GM18870 (cell line): ENCODE results near the gene DHRS4L2.
"Not testable (repeated sequence)": the region's sequence is repeated elsewhere in the genome, so short reads cannot be mapped to it uniquely, and the experiment has no call there.

ENCODE experiments used
- ATAC-seq: cut with Tn5 transposase; IDR thresholded peaks from one replicate; pipeline ENCODE4 v1.9.1; 2021; ENCODE audit warnings: moderate library complexity; ENCODE audit not compliant: unreplicated experiment

The DHRS4L2 gene

DNA sequence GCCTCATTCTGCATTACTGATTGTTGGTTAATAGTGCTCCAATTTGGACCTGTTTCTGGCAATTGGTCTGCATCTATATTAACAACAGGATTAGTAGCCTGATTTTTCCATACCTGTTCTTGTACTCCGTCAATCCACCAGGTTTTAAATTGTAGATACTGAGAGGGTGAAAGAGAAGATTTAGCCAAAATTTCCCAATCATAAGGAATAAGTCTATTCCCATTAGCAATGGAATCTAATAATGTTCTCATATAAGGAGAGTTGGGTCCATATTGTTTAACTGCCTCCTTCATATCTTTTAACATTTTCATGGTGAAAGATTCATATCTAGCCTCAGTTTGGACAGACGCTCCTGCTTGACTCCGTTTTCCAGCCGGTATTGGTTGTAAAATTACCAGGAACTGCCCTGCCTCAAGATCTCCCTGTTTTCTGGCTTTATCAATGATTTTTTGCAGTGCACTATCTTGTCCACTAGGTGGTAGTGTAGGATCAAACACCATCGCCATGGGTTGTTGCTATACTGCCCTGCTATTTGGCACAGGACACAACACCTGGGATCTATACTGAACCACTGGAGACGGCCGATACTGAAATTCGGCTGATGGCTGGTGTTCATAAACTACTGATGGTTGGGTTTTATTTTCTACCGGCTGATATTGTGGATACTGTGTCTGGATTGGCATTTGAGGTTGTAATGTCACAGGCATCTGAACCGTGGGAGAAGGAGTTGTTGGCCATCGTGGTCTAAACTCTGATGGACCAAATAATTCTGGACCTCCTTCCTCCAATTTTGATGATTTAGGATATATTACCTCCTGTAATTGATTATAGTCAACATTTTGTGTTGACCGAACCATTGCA is 25.2 kb downstream of the DHRS4L2 start:
- ATAC-seq, result no peak

DNA sequence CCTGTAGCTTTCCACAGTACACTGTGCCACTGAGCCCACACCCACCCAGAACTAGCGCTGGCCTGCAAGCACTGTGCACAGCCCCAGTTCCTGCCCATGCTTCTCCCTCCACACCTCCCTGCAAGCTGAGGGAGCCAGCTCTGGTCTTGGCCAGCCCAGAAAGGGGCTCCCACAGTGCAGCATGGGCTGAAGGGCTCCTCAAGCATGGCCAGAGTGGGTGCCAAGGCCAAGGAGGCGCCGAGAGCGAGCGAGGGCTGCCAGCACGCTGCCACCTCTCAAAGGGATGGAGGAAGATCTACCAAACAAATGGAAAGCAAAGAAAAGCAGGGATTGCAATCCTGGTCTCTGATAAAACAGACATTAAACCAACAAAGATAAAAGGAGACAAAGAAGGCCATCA is 27.0 kb downstream of the DHRS4L2 start:
- ATAC-seq, result not testable (repeated sequence)

DNA sequence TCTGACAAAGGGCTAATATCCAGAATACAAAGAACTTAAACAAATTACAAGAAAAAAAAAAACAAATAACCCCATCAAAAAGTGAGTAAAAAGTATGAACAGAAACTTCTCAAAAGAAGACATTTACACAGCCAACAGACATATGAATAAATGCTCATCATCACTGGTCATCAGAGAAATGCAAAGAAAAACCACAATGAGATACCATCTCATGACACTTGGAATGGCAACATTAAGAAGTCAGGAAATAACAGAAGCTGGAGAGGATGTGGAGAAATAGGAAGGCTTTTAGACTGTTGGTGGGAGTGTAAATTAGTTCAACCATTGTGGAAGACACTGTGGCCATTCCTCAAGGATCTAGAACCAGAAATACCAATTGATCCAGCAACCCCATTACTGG is 30.2 kb downstream of the DHRS4L2 start:
- ATAC-seq, result not testable (repeated sequence)

DNA sequence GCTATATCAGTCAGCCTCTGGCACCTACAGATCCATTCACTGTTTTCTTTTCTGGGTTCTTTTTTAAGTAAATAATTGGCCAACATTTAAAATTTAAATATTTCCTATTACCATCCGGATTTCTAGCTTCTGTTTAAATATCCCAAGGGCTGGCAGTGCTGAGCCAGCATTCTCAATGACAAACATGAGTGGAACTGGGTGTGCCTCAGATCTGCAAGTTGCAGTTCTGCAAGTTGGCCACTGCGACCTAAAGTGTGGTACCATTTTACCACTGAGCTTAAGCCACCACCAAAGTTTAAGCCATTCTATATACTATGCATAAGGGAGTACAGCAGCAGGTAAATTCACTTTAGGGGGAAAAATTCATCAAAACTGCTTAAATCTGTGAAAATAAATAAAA is 31.2 kb downstream of the DHRS4L2 start:
- not testable (repeated sequence) for ATAC-seq

DNA sequence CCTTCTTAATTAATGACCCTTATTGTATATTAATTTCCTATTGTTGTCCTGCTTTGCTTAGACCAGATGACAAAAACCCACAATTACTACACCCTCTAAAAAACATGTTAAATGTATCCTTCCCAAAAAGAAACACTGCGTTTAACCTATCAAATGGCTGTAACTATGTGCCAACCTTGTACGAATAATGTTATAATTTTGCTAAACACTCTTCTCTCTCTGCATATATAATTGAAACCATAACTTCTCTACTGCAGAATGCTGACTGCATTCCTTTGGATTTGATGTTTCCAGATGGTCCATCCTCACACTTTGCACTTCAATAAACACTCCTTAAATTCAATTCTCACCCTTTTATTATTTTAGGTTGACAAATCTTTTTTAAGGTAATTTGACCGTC is 31.8 kb downstream of the DHRS4L2 start:
- ATAC-seq, result not testable (repeated sequence)

DNA sequence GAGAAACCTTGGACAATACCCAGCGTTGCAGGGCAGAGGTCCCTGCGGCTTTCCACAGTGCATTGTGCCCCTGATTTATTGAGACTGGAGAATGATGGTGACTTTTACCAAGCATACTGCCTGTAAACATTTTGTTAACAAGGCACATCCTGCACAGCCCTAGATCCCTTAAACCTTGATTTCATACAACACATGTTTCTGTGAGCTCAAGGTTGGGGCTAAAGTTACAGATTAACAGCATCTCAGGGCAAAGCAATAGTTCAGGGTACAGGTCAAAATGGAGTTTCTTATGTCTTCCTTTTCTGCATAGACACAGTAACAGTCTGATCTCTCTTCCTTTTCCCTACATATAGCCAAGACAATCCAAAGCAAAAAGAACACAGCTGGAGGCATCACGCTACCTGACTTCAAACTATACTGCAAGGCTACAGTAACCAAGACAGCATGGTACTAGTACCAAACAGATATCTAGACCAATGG is 36.2 kb downstream of the DHRS4L2 start:
- ATAC-seq, result not testable (repeated sequence)

DNA sequence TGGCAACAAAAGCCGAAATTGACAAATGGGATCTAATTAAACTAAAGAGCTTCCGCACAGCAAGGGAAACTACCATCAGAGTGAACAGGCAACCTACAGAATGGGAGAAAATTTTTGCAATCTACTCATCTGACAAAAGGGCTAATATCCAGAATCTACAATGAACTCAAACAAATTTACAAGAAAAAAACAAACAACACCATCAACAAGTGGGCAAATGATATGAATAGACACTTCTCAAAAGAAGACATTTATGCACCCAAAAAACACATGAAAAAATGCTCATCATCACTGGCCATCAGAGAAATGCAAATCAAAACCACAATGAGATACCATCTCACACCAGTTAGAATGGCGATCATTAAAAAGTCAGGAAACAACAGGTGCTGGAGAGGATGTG is 41.0 kb downstream of the DHRS4L2 start:
- not testable (repeated sequence) for ATAC-seq

DNA sequence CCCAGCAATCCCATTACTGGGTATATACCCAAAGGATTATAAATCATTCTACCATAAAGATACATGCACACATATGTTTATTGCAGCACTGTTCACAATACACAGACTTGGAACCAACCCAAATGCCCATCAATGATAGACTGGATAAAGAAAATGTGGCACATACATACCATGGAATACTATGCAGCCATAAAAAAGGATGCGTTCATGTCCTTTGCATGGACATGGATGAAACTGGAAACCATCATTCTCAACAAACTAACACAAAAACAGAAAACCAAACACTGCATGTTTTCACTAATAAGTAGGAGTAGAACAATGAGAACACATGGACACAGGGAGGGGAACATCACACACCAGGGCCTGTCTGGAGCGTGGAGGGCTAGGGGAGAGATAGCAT is 42.6 kb downstream of the DHRS4L2 start:
- ATAC-seq, result not testable (repeated sequence)

DNA sequence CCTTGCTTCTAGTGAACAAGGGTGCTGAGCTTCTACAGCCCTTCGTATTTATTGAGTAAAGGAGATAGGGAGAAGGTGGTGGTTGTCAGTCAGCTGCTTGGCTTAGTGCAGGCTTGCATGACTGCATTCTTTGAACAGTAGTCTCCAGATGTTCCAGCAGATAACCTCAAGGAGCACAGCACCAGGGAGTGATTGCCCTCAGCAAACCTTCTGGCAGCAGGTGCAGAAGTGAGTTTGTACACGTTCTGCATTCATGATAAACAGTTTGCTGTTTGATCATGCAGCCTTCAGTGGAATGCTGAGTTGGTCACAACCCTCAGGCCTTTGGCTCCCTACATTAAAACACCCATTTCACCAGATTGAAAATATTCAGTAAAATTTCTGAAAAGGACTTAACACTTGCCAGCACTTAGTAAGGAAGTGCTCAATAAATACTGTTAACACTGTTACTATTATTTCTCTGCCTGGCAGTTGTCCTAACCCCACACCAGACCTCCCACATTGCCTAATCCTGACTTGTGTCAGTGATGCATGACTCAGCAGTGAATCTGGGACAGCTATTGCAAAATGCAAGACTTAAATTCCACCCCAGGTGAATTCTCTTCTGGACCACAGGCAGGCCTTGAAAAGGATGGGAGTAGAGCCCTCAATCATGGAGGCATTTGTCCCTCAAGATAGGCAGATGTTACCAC is 44.1 kb downstream of the DHRS4L2 start:
- ATAC-seq, result no peak

DNA sequence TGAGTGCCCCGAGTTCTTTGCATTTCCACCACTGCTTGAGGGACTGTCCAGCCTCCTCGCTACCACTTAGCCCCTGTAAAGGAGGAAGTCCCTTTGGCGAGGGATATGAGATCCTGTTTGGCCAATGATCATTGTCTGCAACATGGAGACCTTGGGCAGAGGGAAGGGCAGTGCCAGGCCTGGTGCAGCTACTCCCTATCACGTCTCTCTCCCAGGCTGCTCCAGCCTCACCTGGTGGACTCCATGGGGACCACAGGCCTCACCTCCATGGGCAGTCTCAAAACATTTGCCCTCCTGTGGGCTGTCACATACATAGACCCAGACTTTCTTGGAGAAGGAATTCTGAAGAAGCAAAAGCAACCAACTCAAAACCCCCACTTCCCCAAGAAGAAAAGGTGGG is 47.0 kb downstream of the DHRS4L2 start:
- ATAC-seq, result not testable (repeated sequence)

DNA sequence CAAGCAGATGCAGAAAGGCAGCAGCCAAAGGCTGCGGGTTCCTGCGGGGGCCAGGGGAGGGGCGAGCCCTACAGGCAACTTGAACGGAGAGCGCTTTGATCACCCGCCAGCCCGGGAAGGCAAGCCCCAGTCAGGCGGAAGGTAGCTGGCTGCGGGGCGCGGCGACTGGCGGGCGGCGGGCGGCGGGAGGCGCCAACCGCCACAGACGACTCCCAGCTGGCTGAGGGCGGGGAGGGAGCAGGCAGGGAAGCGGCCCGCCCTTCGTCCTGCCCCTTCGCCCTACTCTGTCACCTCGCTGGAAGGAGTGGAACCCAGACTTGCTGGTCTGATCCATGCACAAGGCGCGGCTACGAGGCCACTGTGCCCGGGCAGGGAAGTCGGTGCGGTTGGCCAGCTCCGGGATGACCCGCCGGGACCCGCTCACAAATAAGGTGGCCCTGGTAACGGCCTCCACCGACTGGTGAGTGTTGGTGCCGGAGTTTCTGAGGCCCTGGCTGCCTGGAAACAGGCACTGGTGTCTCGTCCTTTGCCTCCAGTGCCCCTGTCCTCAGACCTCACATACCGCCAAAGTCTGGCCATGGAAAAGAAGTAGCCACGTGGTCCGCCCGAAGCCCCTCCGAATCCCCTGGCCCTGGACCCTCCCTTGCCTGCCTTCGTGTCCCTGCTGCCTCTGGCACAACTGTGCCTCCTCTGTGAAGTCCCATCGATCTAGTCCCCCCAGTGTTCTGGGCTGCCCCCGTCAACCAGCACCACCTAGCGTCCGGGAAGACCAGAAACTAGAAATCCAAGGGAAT is 47.6 kb downstream of the DHRS4L2 start:
- no peak for ATAC-seq

DNA sequence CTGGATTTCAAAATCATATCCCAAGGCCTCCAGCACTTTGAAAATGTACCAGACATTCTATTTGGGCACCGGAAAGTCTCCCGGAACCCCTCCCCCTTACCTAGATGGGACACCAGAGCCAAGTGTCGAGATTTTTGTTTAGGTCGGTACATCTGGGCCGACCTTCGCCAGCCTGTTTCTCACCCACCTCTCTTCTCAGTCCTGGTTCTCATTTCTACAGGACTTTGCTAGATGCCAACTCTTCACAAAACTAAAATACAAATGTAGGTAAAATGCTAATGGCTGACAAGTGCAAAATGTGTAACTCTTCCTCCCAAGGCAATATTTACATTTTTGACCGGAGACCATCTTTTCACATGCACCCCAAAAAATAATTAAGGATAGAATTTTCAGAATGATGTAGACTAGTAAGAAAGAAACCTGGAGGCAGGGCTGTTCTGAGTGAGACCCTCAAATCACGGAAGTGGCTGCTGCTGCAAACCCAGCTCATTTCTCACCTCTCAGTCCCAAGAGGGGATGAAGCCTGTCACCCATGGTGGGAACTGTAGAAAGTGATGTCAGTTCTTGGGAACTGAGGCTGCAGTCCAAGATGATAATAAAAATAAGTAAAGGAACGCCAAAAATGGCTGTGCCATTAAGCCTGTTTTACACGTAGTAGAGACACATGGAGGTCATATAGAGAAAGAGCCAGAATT is 48.4 kb downstream of the DHRS4L2 start:
- ATAC-seq, result not testable (repeated sequence)

DNA sequence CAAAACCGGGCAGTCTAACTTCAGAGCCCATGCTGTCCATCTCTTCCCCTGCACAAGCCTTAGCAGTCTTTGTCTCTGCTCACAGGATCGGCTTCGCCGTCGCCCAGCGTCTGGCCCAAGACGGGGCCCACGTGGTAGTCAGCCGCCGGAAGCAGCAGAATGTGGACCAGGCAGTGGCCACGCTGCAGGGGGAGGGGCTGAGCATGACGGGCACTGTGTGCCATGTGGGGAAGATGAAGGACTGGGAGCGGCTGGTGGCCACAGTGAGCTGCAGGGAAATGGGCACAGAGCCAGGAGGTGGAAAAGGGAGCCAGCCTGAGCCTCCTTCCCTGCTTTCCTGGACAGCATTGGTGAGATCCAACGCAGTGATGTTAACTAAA is 48.9 kb downstream of the DHRS4L2 start:
- ATAC-seq, result no peak

DNA sequence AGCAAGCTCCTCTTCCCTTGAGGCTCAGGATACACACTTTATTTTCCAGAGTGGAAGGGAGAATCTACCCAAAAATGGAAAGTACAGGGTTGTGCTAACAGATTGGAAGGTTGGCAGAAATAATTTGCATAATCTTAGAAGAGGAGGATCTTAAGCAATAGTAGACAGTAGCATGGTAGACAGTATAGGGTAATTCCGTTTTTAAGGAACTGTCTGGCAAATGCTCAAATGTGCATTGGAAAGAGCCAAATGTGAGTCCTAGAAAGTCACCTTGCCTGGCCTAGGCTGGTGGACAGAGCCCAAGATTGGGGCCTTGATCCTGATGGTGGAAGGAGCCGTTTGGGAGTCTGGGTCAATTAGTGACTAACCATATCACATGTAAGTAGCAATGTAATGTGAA is 50.0 kb downstream of the DHRS4L2 start:
- ATAC-seq, result no peak

DNA sequence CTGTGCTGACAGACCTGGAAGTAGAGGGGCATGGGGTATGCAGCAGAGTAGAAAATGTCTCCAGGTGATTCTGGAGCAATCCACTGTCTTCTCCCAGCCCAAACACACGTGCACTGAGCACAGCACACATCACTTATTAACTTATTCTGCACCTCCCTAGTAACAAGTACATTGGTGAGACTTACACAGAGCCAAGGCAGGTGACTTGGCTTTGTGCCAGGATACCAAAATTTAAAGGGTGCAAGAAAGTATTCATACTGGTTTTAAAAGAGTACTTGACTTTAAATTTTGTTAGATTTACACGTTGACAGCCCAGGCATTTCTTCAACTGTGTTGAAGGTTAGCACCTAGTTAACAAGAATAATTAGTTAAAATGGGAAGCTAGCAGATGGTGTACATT is 52.0 kb downstream of the DHRS4L2 start:
- ATAC-seq, result no peak

DNA sequence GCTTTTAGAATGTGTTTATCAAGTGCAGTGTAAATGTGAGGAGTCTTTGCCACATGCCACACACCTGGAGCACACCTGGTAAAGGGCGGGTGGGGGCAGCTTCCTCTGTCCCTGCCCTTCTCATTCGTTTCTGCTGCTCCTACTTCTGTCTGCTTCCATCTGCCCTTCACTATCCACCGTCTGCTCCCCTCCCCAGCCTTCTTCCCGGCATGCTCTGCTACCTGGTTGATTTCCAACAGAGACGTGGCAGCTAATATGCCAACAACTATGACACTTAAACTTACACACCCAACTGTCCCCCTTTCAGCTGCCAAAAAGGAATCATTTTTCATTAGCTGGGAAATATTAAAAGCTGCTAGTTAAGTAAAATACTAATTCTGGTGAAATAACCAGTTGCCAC is 54.0 kb downstream of the DHRS4L2 start:
- ATAC-seq, result no peak

DNA sequence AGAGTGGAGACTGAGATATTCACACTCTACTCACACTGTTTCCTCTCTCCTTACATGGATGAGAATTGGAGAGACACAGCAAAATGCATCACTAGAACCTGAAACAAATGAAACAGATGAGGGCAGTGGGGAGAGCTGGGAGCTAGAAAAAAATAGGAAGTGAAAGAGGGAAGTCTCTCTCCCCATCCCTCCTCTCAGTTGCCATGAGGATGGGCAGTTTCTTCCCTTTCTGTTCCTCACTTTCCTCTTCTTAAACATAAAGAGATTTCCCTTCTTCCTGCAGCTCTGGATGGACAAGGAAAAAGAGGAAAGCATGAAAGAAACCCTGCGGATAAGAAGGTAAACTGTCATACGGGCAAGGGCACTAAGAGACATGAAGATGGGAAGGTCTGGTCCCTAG is 60.3 kb downstream of the DHRS4L2 start:
- ATAC-seq, result not testable (repeated sequence)

DNA sequence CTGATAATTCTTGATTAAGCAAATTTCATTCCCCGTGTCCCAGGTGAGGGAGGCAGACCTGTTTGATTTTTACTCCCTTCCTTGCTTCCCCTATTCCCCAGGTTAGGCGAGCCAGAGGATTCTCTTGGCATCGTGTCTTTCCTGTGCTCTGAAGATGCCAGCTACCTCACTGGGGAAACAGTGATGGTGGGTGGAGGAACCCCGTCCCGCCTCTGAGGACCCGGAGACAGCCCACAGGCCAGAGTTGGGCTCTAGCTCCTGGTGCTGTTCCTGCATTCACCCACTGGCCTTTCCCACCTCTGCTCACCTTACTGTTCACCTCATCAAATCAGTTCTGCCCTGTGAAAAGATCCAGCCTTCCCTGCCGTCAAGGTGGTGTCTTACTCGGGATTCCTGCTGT is 62.0 kb downstream of the DHRS4L2 start:
- not testable (repeated sequence) for ATAC-seq

DNA sequence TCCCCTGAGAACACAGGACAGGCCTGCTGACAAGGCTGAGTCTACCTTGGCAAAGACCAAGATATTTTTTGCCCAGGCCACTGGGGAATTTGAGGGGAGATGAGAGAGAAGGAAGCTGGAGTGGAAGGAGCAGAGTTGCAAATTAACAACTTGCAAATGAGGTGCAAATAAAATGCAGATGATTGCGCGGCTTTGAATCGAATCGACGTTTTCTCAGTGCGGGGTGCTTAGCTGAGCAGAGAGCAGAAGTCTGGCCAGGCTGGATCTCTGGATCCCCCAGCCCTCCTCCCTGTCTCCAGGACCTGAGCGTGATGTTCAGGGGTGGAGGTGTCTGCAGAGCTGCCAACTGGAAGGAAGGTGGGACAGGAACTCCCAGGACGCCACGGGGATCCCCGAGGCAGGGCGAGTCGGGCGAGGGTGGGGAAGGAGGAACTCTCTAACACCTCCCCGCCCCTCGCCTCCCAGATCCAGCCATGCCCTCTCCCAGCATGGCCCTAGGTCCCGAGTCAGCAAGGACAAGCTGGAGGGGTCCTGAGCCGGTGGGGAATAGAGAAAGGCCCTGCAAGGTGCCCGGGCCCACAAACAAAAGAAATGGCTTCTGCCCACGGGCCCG is 62.6 kb downstream of the DHRS4L2 start:
- no peak for ATAC-seq
